H1 (cell line): ENCODE data around the gene HENMT1. TPM values are rescaled to one million over a fixed set of nuclear protein-coding genes. Genes with fewer than 3 reads are reported as not detected.

Experiments used
- BACH1 ChIP-seq: IDR thresholded peaks from 2 replicates; pipeline ENCODE4 v1.6.1; 2012; ENCODE audit warnings: low read length, improper control_type of control experiment
- BCL11A ChIP-seq, 2 experiments: IDR thresholded peaks; one replicate each; pipeline ENCODE4 v1.6.1; 2011; ENCODE audit warnings: low read depth in 2 of 2, low read length in 2 of 2, mild to moderate bottlenecking in 2 of 2
- CHD1 ChIP-seq: IDR thresholded peaks from 2 replicates; pipeline ENCODE4 v1.6.1; 2012; ENCODE audit warnings: low read depth, low read length, improper control_type of control experiment
- CHD7 ChIP-seq: fragments of 300-600 bp; sonication (generic); IDR thresholded peaks from 2 replicates; pipeline ENCODE4 v1.7.1; 2012; ENCODE audit warnings: low read length, moderate library complexity, mild to moderate bottlenecking, inconsistent platforms; ENCODE audit not compliant: insufficient replicate concordance
- KDM4A ChIP-seq: IDR thresholded peaks from one replicate; pipeline ENCODE4 v1.7.1; 2012; ENCODE audit warnings: low read depth, mild to moderate bottlenecking, moderate library complexity, low read length, inconsistent platforms; ENCODE audit not compliant: severe bottlenecking
- POLR2A ChIP-seq, 2 experiments: IDR thresholded peaks; 1 replicate in 1 of 2; 2 replicates in 1 of 2; pipeline ENCODE4 v1.6.1; 2011; ENCODE audit warnings: low read depth in 2 of 2, low read length in 2 of 2, mild to moderate bottlenecking in 2 of 2; ENCODE audit errors: control extremely low read depth in 1 of 2
- POLR2AphosphoS5 ChIP-seq: IDR thresholded peaks from 2 replicates; pipeline ENCODE4 v1.6.1; 2011; ENCODE audit warnings: low read depth, low read length
- RAD21 ChIP-seq, 2 experiments: IDR thresholded peaks in 1 of 2; conservative IDR thresholded peaks in 1 of 2; 2 replicates each; pipeline ENCODE4 v1.6.1; 2011; ENCODE audit warnings: low read depth in 2 of 2, low read length in 2 of 2, improper control_type of control experiment in 1 of 2, inconsistent platforms in 1 of 2, mild to moderate bottlenecking in 1 of 2, moderate library complexity in 1 of 2
- TAF7 ChIP-seq: optimal IDR thresholded peaks from 2 replicates; pipeline ENCODE3; 2011; ENCODE audit warnings: low read depth, mild to moderate bottlenecking, inconsistent platforms, low read length, moderate library complexity, borderline replicate concordance
- polyA plus RNA-seq, 7 experiments: library from polyadenylated mRNA; depleted of rRNA in 3 of 7; stranded (reverse) in 5 of 7; unstranded in 2 of 7; fragments of >200 nt in 5 of 7; fragments of 200-250 nt in 2 of 7; gene quantifications; 1 replicate in 5 of 7; 2 replicates in 1 of 7; 4 replicates in 1 of 7; pipeline versions ENCODE4 v1.2.1 to v1.2.3, GENCODE V29; 2011 to 2013; ENCODE audit warnings: missing spikeins in 2 of 7, mixed read lengths in 2 of 7
- total RNA-seq: library from RNA; stranded (reverse); fragmentation: NEBNext Ultra II Directional; extraction: Animal tissue kit (Norgen Biotek cat#: 25700); gene quantifications from 2 replicates; pipeline ENCODE4 v1.2.1, GENCODE V29; 2021
- TF ChIP-seq, protein P1 (sequence below): IDR thresholded peaks from 2 replicates; pipeline ENCODE4 v1.6.1; 2011; ENCODE audit warnings: low read depth, mild to moderate bottlenecking, low read length; ENCODE audit not compliant: insufficient read depth

The HENMT1 gene
- total and polyA plus RNA-seq, 2 of the 8 experiments (the other 6 are each of a cell fraction or from before 2014, with no cell fraction given) = 2.9 to 5.6 TPM

- TF ChIP-seq CHD7 (no peak), CHD1 (no peak), POLR2AphosphoS5 (0 out of 2 replicates have a peak, but pooled peaks have one; percentile 58), RAD21 (IDR thresholded peaks at IDR 0.05 in 1 of 2, conservative IDR thresholded peaks at IDR 0.05 in 1 of 2; ENCODE audit: low read depth in 2 of 2, low read length in 2 of 2) (no peak), KDM4A (no peak), TAF7 (no peak), BACH1 (no peak), BCL11A (IDR thresholded peaks at IDR 0.05; ENCODE audit: low read depth in 2 of 2, low read length in 2 of 2) (no peak), POLR2A (IDR thresholded peaks at IDR 0.05; ENCODE audit: control extremely low read depth in 1 of 2, low read depth in 2 of 2, low read length in 2 of 2) (peak in 1 of 2 experiments; percentile 37; a peak in 1 of 3 replicates)
- TF ChIP-seq, protein P1, sequence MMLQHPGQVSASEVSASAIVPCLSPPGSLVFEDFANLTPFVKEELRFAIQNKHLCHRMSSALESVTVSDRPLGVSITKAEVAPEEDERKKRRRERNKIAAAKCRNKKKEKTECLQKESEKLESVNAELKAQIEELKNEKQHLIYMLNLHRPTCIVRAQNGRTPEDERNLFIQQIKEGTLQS = no peak
Measured at GRCh38 chr1:108701176-108701849, 40.4 kb upstream of the HENMT1 start (continued).
